HepG2 (cell line): ENCODE results near the gene LYPD6B. TPM values are rescaled to one million over a fixed set of nuclear protein-coding genes. Genes with fewer than 3 reads are reported as not detected.

ENCODE experiments used
- ATAC-seq: fragments of 200-7000 bp; cut with Tn5 transposase; 3 replicates; pipeline ENCODE4 v1.9.1; 2020; ENCODE audit warnings: mild to moderate bottlenecking, moderate library complexity
- BruUV-seq: library from RNA; stranded (reverse); fragments of 400-500 nt; replicated peaks from 2 replicates; lab custom pipeline; 2021; lab: Mats Ljungman, UMichigan
- CTCF ChIA-PET: fragments of 300-600 bp; formaldehyde crosslinking; extraction: SDS; loops from one replicate; lab custom pipeline; 2021; ENCODE audit warnings: low total read pairs, inconsistent platforms, low intra/inter-chr PET ratio; lab: Yijun Ruan, JAX
- POLR2A ChIA-PET: fragments of 350-600 bp; sonication (Branson Sonifier 250); formaldehyde crosslinking; loops from one replicate; lab custom pipeline; 2020; ENCODE audit warnings: antibody characterized with exemption, inconsistent platforms; lab: Yijun Ruan, JAX
- DNase-seq: peaks from one replicate; pipeline ENCODE4 v3.0.0-alpha.2; 2015; ENCODE audit warnings: low spot score
- FAIRE-seq: peaks from 3 replicates; lab custom pipeline; 2011; peaks lifted over from hg19 to GRCh38; lab: Jason Lieb, UNC
- H2AFZ ChIP-seq: one replicate; pipeline ENCODE4 v1.6.1; 2011; ENCODE audit warnings: low read length, inconsistent platforms
- H3K27ac ChIP-seq: fragments of 300-600 bp; 3 replicates; pipeline ENCODE4 v1.8.0; 2011; ENCODE audit warnings: mixed run types, mild to moderate bottlenecking, mixed read lengths, low read length, inconsistent platforms; ENCODE audit not compliant: insufficient read depth; ENCODE audit errors: extremely low read length
- H3K27me3 ChIP-seq, 2 experiments: fragments of 200-600 bp in 1 of 2; 2 replicates in 1 of 2; 3 replicates in 1 of 2; pipeline versions ENCODE4 v1.6.0 to v1.8.0; 2011; ENCODE audit warnings: low read length in 2 of 2, mild to moderate bottlenecking in 2 of 2, moderate library complexity in 2 of 2, inconsistent platforms in 1 of 2; ENCODE audit not compliant: insufficient read depth in 2 of 2, control insufficient read depth in 1 of 2
- H3K36me3 ChIP-seq, 2 experiments: fragments of 200-600 bp in 1 of 2; replicated peaks in 1 of 2; 2 replicates in 1 of 2; 3 replicates in 1 of 2; pipeline versions ENCODE4 v1.5.1 to v1.8.0; 2011; ENCODE audit warnings: low read length in 2 of 2, inconsistent platforms in 1 of 2; ENCODE audit not compliant: insufficient read depth in 2 of 2, control insufficient read depth in 1 of 2
- H3K4me1 ChIP-seq: 2 replicates; pipeline ENCODE4 v1.5.1; 2012; ENCODE audit warnings: low read length, inconsistent platforms; ENCODE audit not compliant: insufficient read depth
- H3K4me2 ChIP-seq: 2 replicates; pipeline ENCODE4 v1.6.0; 2011; ENCODE audit warnings: low read depth, low read length, inconsistent platforms
- H3K4me3 ChIP-seq, 3 experiments: fragments of 200-600 bp in 1 of 3; sonication (generic), shearing (Covaris generic) in 1 of 3; replicated peaks in 1 of 3; 2 replicates each; pipeline ENCODE4 v1.5.1; 2011 to 2016; ENCODE audit warnings: low read length in 3 of 3, inconsistent platforms in 2 of 3, low read depth in 2 of 3, mild to moderate bottlenecking in 2 of 3, control low read depth in 1 of 3, mixed read lengths in 1 of 3; ENCODE audit not compliant: insufficient read depth in 1 of 3
- H3K79me2 ChIP-seq: one replicate; pipeline ENCODE4 v1.6.1; 2011; ENCODE audit warnings: low read length, inconsistent platforms; ENCODE audit not compliant: insufficient read depth
- H3K9ac ChIP-seq: 2 replicates; pipeline ENCODE4 v1.6.0; 2011; ENCODE audit warnings: mild to moderate bottlenecking, low read depth, low read length, inconsistent platforms; ENCODE audit not compliant: insufficient read depth
- H3K9me3 ChIP-seq: 2 replicates; pipeline ENCODE4 v1.5.1; 2012; ENCODE audit warnings: mild to moderate bottlenecking, low read length
- H4K20me1 ChIP-seq: 2 replicates; pipeline ENCODE4 v1.6.0; 2011; ENCODE audit warnings: inconsistent platforms, mild to moderate bottlenecking, low read length, moderate library complexity; ENCODE audit not compliant: insufficient read depth
- FOSL1 ChIP-seq: sonication (generic); formaldehyde crosslinking; IDR thresholded peaks from 2 replicates; pipeline ENCODE4 v1.9.0; 2021; ENCODE audit warnings: missing genetic modification reagents, borderline replicate concordance
- PPARG ChIP-seq: conservative IDR thresholded peaks from 2 replicates; pipeline ENCODE4 v1.6.1; 2016; ENCODE audit warnings: missing biosample characterization, missing genetic modification reagents
- REPIN1 ChIP-seq: sonication (generic); formaldehyde crosslinking; IDR thresholded peaks from 2 replicates; pipeline ENCODE4 v1.8.0; 2022; ENCODE audit warnings: missing genetic modification reagents, low read depth, mild to moderate bottlenecking, borderline replicate concordance
- ZFP37 ChIP-seq: sonication (generic); formaldehyde crosslinking; IDR thresholded peaks from 2 replicates; pipeline ENCODE4 v1.4.0; 2020; ENCODE audit warnings: missing genetic modification reagents, borderline replicate concordance
- ZNF616 ChIP-seq: sonication (generic); formaldehyde crosslinking; IDR thresholded peaks from 2 replicates; pipeline ENCODE4 v1.5.0; 2020; ENCODE audit warnings: low read depth, mild to moderate bottlenecking, missing genetic modification reagents
- ZNF878 ChIP-seq: sonication (generic); formaldehyde crosslinking; IDR thresholded peaks from 2 replicates; pipeline ENCODE4 v1.8.1; 2023; ENCODE audit warnings: mild to moderate bottlenecking, missing genetic modification reagents, moderate library complexity
- WGBS: methylation state at CpG from one replicate; pipeline ENCODE4 v1.1.6; 2017; ENCODE audit warnings: low lambda C conversion rate; 5-methylcytosine and 5-hydroxymethylcytosine counted together
- in situ Hi-C: cut with HindIII; loops from 2 replicates; pipeline ENCODE4 v1.10.0; 2017; ENCODE audit warnings: low pct_unique_long_range_greater_than_20kb; ENCODE audit not compliant: extremely low pct_ligation_motif_present
- intact Hi-C: fragments of 100-400 bp; cut with micrococcal nuclease; formaldehyde crosslinking; loops from one replicate; pipeline ENCODE4 v1.10.0; 2022; ENCODE audit not compliant: unreplicated experiment
- polyA plus RNA-seq, 8 experiments: library from polyadenylated mRNA; depleted of rRNA in 3 of 8; stranded (reverse) in 7 of 8; unstranded in 1 of 8; fragments of >200 nt; fragmentation: Illumina TruSeq in 4 of 8; extraction: Trizol in 4 of 8; gene quantifications; 2 replicates each; pipeline versions ENCODE4 v1.2.1 to v1.2.3, GENCODE V29; 2011 to 2016; ENCODE audit warnings: low read depth in 4 of 8, missing spikeins in 1 of 8, mixed read lengths in 1 of 8; ENCODE audit not compliant: insufficient read depth in 1 of 8
- total RNA-seq, 5 experiments: library from RNA; depleted of rRNA; stranded (reverse); fragments of >200 nt; fragmentation: Illumina TruSeq; extraction: Trizol; gene quantifications; 2 replicates each; pipeline ENCODE4 v1.2.3, GENCODE V29; 2016; ENCODE audit warnings: low read depth in 1 of 5
- TF ChIP-seq, protein P1 (sequence below), 2 experiments: fragments of 450-650 bp in 1 of 2; sonication (generic) in 1 of 2; formaldehyde crosslinking; IDR thresholded peaks; 2 replicates each; pipeline versions ENCODE4 v1.5.0 to v1.8.0; 2020 to 2022; ENCODE audit warnings: mild to moderate bottlenecking in 1 of 2, missing genetic modification reagents in 1 of 2
- TF ChIP-seq, protein P2 (sequence below): sonication (generic); formaldehyde crosslinking; IDR thresholded peaks from 2 replicates; pipeline ENCODE4 v1.8.0; 2022; ENCODE audit warnings: mild to moderate bottlenecking, missing genetic modification reagents; ENCODE audit not compliant: insufficient replicate concordance
- TF ChIP-seq, protein P3 (sequence below): IDR thresholded peaks from 2 replicates; pipeline ENCODE4 v1.6.1; 2018; ENCODE audit warnings: missing genetic modification reagents
- TF ChIP-seq, protein P4 (sequence below): sonication (generic); formaldehyde crosslinking; IDR thresholded peaks from 2 replicates; pipeline ENCODE4 v1.8.1; 2023; ENCODE audit warnings: mild to moderate bottlenecking, moderate library complexity, missing genetic modification reagents
- TF ChIP-seq, protein P5 (sequence below): sonication (generic); formaldehyde crosslinking; conservative IDR thresholded peaks from 2 replicates; pipeline ENCODE4 v1.4.0; 2020; ENCODE audit warnings: mild to moderate bottlenecking, missing genetic modification reagents, moderate library complexity

Gene LYPD6B
- total and polyA plus RNA-seq, 2 of the 13 experiments (the other 11 are each of a cell fraction or from before 2014, with no cell fraction given), result not detected

DNA sequence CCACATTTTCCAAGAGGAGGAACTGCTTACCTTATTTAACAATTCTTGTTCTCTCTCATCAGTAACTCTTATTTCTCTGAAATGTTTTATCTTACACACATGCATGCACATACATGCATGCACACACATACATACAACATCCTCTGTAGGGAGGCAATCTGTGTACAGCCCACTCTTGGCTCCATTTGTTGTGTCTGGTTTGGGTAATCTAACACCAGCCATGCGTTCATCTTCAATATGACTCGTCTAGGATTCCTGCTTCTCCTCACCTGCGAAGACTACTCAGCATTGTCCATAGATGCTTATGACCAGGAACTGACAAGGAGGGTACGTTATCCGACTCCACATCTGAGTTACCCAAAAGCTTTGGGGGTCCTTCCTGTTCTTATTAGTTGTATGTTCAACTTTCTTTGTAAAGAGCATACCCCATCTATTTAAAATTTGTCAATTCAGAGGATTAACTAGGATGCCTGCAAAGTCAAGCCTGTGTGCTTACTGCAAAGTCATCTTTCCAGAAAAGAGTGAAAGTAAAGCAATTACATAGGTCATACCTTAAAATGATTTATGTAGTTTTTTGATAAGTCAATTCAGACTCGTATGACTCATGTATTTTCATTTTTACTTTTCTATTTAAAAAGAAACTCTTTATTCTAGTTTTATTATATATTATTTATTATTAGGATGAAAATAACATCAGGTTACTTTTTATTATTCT is 18.2 kb downstream of the LYPD6B start:
- no peaks in the 10 kb centered on the region for H3K9me3 ChIP-seq
- ATAC-seq, result no peak
- H3K4me1 ChIP-seq, result no peaks in the 10 kb centered on the region
- in situ Hi-C loops, result no loop called here
- H3K9ac ChIP-seq, result no peak overlapping the region
- WGBS, result under 1% methylated on average over 6 of the region's 6 CpGs
- no peaks in the 10 kb centered on the region for H3K36me3 ChIP-seq
- 0 out of 5 replicates have a peak, but pooled peaks cover 0 to 4% of the 10 kb centered on the region in 2 experiments for H3K27me3 ChIP-seq
- no TSS peak for BruUV-seq
- TF ChIP-seq FOSL1, result no peak
- TF ChIP-seq REPIN1 (CRISPR knock-in tag), result no peak
- TF ChIP-seq, protein P1, sequence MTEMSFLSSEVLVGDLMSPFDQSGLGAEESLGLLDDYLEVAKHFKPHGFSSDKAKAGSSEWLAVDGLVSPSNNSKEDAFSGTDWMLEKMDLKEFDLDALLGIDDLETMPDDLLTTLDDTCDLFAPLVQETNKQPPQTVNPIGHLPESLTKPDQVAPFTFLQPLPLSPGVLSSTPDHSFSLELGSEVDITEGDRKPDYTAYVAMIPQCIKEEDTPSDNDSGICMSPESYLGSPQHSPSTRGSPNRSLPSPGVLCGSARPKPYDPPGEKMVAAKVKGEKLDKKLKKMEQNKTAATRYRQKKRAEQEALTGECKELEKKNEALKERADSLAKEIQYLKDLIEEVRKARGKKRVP (CRISPR knock-in tag; IDR thresholded peaks at IDR 0.05), result no peak
- no peak for TF ChIP-seq ZNF616 (CRISPR knock-in tag)
- no peak for TF ChIP-seq ZNF878
- TF ChIP-seq, protein P2, sequence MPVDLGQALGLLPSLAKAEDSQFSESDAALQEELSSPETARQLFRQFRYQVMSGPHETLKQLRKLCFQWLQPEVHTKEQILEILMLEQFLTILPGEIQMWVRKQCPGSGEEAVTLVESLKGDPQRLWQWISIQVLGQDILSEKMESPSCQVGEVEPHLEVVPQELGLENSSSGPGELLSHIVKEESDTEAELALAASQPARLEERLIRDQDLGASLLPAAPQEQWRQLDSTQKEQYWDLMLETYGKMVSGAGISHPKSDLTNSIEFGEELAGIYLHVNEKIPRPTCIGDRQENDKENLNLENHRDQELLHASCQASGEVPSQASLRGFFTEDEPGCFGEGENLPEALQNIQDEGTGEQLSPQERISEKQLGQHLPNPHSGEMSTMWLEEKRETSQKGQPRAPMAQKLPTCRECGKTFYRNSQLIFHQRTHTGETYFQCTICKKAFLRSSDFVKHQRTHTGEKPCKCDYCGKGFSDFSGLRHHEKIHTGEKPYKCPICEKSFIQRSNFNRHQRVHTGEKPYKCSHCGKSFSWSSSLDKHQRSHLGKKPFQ, result no peak
- TF ChIP-seq ZFP37 (CRISPR knock-in tag), result no peak
- no peak for TF ChIP-seq PPARG
- TF ChIP-seq, protein P3, sequence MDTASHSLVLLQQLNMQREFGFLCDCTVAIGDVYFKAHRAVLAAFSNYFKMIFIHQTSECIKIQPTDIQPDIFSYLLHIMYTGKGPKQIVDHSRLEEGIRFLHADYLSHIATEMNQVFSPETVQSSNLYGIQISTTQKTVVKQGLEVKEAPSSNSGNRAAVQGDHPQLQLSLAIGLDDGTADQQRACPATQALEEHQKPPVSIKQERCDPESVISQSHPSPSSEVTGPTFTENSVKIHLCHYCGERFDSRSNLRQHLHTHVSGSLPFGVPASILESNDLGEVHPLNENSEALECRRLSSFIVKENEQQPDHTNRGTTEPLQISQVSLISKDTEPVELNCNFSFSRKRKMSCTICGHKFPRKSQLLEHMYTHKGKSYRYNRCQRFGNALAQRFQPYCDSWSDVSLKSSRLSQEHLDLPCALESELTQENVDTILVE, result no peak
- TF ChIP-seq, protein P4, sequence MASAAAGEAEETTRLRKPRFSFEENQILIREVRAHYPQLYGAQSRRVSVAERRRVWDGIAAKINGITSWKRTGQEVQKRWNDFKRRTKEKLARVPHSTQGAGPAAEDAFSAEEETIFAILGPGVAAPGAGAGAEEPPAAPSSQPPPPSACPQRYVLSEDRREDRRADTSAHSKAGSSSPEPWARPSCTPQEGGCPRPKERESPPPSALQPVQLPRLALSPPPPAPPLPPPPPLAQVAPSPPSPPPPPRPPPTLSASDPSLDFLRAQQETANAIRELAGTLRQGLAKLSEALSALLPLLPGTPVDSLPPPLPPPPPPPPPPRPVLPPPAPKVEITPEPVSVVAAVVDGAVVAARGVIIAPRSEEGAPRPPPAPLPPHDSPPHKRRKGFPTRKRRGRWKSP (CRISPR knock-in tag), result no peak
- TF ChIP-seq, protein P5, sequence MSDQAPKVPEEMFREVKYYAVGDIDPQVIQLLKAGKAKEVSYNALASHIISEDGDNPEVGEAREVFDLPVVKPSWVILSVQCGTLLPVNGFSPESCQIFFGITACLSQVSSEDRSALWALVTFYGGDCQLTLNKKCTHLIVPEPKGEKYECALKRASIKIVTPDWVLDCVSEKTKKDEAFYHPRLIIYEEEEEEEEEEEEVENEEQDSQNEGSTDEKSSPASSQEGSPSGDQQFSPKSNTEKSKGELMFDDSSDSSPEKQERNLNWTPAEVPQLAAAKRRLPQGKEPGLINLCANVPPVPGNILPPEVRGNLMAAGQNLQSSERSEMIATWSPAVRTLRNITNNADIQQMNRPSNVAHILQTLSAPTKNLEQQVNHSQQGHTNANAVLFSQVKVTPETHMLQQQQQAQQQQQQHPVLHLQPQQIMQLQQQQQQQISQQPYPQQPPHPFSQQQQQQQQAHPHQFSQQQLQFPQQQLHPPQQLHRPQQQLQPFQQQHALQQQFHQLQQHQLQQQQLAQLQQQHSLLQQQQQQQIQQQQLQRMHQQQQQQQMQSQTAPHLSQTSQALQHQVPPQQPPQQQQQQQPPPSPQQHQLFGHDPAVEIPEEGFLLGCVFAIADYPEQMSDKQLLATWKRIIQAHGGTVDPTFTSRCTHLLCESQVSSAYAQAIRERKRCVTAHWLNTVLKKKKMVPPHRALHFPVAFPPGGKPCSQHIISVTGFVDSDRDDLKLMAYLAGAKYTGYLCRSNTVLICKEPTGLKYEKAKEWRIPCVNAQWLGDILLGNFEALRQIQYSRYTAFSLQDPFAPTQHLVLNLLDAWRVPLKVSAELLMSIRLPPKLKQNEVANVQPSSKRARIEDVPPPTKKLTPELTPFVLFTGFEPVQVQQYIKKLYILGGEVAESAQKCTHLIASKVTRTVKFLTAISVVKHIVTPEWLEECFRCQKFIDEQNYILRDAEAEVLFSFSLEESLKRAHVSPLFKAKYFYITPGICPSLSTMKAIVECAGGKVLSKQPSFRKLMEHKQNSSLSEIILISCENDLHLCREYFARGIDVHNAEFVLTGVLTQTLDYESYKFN (CRISPR knock-in tag), result no peak
- TF ChIP-seq, all 625 proteins: peak for 0
- Histone ChIP-seq H4K20me1 (no peaks in the 10 kb centered on the region), H3K27ac (no peak overlapping the region), H3K4me3 (no peak overlapping the region), H3K79me2 (no peaks in the 10 kb centered on the region), H2AFZ (no peak overlapping the region), H3K4me2 (no peak overlapping the region)
- FAIRE-seq (no peak), DNase-seq (no peak)
- CTCF ChIA-PET, result no interaction called here
- POLR2A ChIA-PET, result no interaction called here
- intact Hi-C loops, result no loop called here
